ENCODE data around the gene OAS3. TPM values are rescaled to one million over a fixed set of nuclear protein-coding genes. Genes with fewer than 3 reads are reported as not detected.
A peak's percentile ranks its signal among the peaks of the same experiment; 100 is the strongest.

The OAS3 gene
- total RNA-seq, 1 experiment from 2014 or later = 17.4 TPM

- no peak for TF ChIP-seq CTCF (conservative IDR thresholded peaks at IDR 0.05)
- no peak for TF ChIP-seq EZH2 (IDR thresholded peaks at IDR 0.05; ENCODE audit: low read depth)
- H2AFZ ChIP-seq = no peak overlapping the region
- H4K20me1 ChIP-seq (ENCODE audit: insufficient read depth) = no peaks in the 10 kb centered on the region
- H3K4me1 ChIP-seq (replicated peaks; ENCODE audit: insufficient read depth) = no peaks in the 10 kb centered on the region
- no peak overlapping the region for H3K4me3 ChIP-seq
- peaks cover 56% of the 10 kb centered on the region for H3K27me3 ChIP-seq (ENCODE audit: insufficient read depth, low read depth)
- intact Hi-C loops (cut with micrococcal nuclease; ENCODE audit: unreplicated experiment) = no loop called here
- ChIA-PET CTCF (no interaction called here), POLR2A (ENCODE audit: unreplicated experiment) (no interaction called here)
- no TSS peak for BruUV-seq (replicated peaks)
- H3K4me2 ChIP-seq = no peak overlapping the region
- no peak overlapping the region for H3K27ac ChIP-seq
- no peaks in the 10 kb centered on the region for H3K9me3 ChIP-seq (ENCODE audit: insufficient read depth, low read depth)
- H3K79me2 ChIP-seq (ENCODE audit: low read depth) = no peaks in the 10 kb centered on the region
- DNase-seq = no peak
- H3K36me3 ChIP-seq (ENCODE audit: low read depth) = no peaks in the 10 kb centered on the region
- H3F3A ChIP-seq (ENCODE audit: insufficient read depth, low read depth) = no peaks in the 10 kb centered on the region
- no peaks in the 10 kb centered on the region for H3K9me2 ChIP-seq (ENCODE audit: insufficient read depth)
Observed at GRCh38 chr12:112894128-112894527, 44.1 kb upstream of the OAS3 start.

GRCh38 chr12:112898380-112898779 lies 39.9 kb upstream of the OAS3 start:
- Histone ChIP-seq H3F3A (ENCODE audit: insufficient read depth, low read depth) (no peaks in the 10 kb centered on the region), H4K20me1 (ENCODE audit: insufficient read depth) (no peaks in the 10 kb centered on the region), H3K36me3 (ENCODE audit: low read depth) (no peaks in the 10 kb centered on the region), H3K4me2 (no peak overlapping the region), H3K4me1 (replicated peaks; ENCODE audit: insufficient read depth) (no peaks in the 10 kb centered on the region), H3K79me2 (ENCODE audit: low read depth) (no peaks in the 10 kb centered on the region), H3K4me3 (no peak overlapping the region), H3K9me3 (ENCODE audit: insufficient read depth, low read depth) (no peaks in the 10 kb centered on the region), H3K27me3 (ENCODE audit: insufficient read depth, low read depth) (peaks cover 47% of the 10 kb centered on the region), H3K27ac (no peak overlapping the region), H2AFZ (no peak overlapping the region), H3K9me2 (ENCODE audit: insufficient read depth) (no peaks in the 10 kb centered on the region)
- ChIA-PET CTCF (no interaction called here), POLR2A (ENCODE audit: unreplicated experiment) (no interaction called here)
- intact Hi-C loops (cut with micrococcal nuclease; ENCODE audit: unreplicated experiment) = no loop called here
- TF ChIP-seq CTCF (conservative IDR thresholded peaks at IDR 0.05) (no peak), EZH2 (IDR thresholded peaks at IDR 0.05; ENCODE audit: low read depth) (no peak)
- BruUV-seq (replicated peaks) = no TSS peak
- no peak for DNase-seq

- no peak overlapping the region for H3K27ac ChIP-seq
- no TSS peak for BruUV-seq (replicated peaks)
- H3K27me3 ChIP-seq (ENCODE audit: insufficient read depth, low read depth) = peaks cover 36% of the 10 kb centered on the region
- ChIA-PET CTCF (interaction anchor here (0.6 to 1.1 kb wide), 10 partner anchors 16 to 960 kb away, joined by 3 to 8 read pairs (median 4); no protein-coding TSS in a partner anchor), POLR2A (ENCODE audit: unreplicated experiment) (no interaction called here)
- H3K79me2 ChIP-seq (ENCODE audit: low read depth) = no peaks in the 10 kb centered on the region
- H3K4me3 ChIP-seq = no peak overlapping the region
- H3K4me1 ChIP-seq (replicated peaks; ENCODE audit: insufficient read depth) = peaks cover 2% of the 10 kb centered on the region; the same call in 1 of the 2 replicates
- intact Hi-C loops (cut with micrococcal nuclease; ENCODE audit: unreplicated experiment) = loop anchor here (1.0 to 10.0 kb wide), 4 partner anchors 38 to 254 kb away; partner anchors contain the start of gene OAS3
- no peak overlapping the region for H2AFZ ChIP-seq
- DNase-seq = peak; percentile 28 to 69
- no peaks in the 10 kb centered on the region for H3K9me2 ChIP-seq (ENCODE audit: insufficient read depth)
- no peak overlapping the region for H3K4me2 ChIP-seq
- no peaks in the 10 kb centered on the region for H3K36me3 ChIP-seq (ENCODE audit: low read depth)
- no peaks in the 10 kb centered on the region for H4K20me1 ChIP-seq (ENCODE audit: insufficient read depth)
- H3F3A ChIP-seq (ENCODE audit: insufficient read depth, low read depth) = no peaks in the 10 kb centered on the region
- no peaks in the 10 kb centered on the region for H3K9me3 ChIP-seq (ENCODE audit: insufficient read depth, low read depth)
- TF ChIP-seq CTCF (conservative IDR thresholded peaks at IDR 0.05) (peak; percentile 84), EZH2 (IDR thresholded peaks at IDR 0.05; ENCODE audit: low read depth) (no peak)
Observed at GRCh38 chr12:112900298-112901145, 37.8 kb upstream of the OAS3 start.
